ENCODE results near the gene C5orf15.
A peak's percentile ranks its signal among the peaks of the same experiment; 100 is the strongest.

The C5orf15 gene

DNA sequence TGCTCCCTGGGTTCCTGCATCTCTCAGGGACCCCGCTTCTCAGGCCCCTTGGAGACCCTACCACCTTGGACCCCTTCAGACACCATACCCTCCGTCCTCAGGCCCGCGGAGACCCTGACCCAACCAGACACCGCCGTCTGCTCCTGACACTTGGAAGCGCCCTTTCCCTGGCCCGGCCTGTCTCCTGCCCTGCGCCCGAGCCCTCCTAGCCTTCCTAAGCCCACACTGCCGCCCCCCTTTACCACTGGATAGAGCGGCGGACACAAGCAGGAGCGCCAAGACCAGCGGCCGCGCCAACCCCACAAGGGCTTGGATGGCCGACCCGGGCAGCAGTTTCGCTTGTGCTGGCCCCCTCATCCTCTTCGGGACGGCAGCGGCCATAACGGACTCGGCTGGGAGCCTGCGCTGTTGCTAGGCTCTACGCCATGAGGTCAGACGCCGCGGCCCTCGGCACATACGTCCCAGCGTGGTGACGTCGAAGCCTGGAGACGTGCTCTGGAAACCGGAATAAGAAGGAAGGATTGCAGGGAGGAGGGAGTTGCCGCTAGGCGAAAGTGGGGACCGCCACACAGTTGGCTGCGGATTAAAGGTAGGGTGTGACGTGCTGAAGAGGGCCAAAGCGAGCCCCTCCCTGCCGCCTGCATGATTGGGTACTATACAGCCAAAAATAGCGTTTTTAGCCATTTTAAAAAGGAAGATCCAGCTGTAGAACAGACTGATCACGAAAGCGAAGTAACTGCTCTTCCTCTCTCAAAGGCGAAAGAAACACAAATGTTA lies at the start of gene C5orf15:
C5orf15 (minus strand) TSS at position 422 of the 777 bp plus-strand sequence; CDS start at position 381, 41 bp downstream.
- DNase-seq = peak; percentile 71 to 98 (median 92)

DNA sequence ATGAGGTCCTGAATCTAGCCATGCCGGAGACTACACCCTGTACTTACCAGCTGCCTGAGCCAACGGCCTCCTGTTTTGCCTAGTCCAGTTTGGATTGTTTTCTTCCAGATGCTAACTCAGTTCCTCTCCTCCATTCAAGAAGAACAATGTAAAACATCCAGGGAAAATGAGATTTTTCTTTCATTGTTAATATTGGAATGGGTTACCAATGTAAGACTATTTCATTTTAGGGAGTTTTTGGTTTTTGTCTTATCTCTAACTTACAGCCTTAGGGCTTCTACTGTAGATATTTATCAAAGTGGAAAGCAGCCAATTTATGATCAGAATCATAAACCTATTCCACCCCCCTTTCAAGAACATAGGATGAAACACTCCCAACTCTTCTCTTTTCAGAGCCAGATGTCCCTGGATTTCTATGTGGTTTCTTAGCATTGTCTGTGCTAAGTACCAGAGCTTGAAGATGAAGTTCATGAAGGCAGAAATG lies 39.9 kb upstream of the C5orf15 start:
- DNase-seq = no peak

DNA sequence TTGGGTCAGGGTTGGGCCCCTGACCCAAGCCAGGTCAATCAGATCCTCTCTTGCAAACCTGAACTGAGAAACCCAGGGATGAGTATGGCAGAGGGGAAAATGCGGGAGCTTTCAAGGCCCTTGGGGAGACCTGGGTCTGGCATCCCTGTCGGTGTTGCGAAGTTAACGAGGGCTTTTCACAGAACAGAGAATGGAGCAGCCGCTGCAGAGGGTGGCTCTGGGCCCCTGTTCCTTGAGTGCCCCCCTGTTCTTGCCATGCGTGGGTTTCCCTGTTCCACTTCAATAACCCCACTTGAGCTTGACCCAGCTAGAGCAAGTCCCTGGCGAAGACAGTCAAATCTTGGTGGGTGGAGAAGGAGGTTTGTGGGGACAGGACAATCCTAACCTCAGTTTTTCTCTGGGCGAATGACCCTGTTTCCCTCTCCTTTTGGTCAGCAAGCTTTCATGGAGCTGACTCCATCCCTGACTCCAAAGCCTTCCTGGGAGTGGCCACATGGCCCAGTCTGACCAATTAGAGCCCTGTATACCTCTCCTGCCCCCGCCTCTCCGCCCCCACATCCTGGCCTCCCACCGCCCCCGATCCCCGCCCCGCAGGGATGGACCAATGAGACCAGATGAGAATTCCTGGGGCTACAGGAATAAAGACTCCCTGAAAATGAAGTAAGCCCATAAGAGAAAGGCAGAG lies 39.3 kb upstream of the C5orf15 start:
- DNase-seq = no peak

DNA sequence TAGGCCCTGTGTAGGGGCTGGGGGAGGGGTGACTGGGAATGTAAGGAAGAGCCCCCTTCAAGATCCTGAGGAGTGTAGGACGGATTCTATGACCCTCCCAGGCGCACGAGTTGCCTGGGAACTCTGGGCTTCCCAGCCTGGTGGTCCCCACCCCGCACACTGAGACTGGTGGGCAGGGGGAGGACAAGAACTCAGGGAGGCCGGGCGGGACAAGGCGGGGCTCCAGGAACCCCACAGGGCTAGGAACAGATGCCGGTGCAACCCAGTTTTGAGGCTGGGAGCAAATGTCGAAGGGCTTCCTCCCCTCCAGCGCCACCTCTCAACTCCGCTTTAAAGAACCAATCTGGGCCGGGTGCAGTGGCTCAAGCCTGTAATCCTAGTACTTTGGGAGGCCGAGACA lies 37.7 kb upstream of the C5orf15 start:
- no peak for DNase-seq

DNA sequence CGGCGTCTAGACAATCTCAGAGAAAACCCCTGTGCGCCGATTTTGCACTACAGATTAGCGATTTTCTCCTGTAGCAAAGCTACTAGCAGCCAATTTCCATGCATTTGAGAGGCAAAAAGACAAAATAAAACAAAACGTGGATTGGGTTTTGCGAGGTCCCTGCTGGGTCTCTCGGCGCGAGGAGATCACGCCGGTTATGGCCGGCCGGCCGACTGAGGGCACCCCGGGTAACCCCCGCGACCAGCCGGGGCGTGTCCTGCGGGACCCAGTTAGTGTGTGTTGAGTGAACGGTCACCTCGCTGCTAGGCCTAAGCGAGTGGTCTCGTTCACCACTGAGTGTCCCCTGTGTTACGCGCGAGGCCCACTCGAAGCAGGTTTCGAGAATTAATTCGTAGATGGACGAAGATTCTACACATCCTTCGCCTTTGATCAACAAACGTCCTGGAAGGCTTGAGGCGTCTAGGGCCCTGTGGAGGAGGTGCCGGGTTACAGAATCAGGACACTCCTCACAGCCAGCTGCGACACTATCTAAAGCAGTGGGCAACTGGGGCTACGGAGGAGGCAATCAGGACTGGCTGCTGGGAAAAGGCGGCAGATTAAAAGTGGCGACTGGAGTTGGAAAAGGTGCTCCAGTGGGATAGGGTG lies 37.1 kb upstream of the C5orf15 start:
- DNase-seq = peak in 15 of 56 donors; percentile 36 to 63 (median 50)

DNA sequence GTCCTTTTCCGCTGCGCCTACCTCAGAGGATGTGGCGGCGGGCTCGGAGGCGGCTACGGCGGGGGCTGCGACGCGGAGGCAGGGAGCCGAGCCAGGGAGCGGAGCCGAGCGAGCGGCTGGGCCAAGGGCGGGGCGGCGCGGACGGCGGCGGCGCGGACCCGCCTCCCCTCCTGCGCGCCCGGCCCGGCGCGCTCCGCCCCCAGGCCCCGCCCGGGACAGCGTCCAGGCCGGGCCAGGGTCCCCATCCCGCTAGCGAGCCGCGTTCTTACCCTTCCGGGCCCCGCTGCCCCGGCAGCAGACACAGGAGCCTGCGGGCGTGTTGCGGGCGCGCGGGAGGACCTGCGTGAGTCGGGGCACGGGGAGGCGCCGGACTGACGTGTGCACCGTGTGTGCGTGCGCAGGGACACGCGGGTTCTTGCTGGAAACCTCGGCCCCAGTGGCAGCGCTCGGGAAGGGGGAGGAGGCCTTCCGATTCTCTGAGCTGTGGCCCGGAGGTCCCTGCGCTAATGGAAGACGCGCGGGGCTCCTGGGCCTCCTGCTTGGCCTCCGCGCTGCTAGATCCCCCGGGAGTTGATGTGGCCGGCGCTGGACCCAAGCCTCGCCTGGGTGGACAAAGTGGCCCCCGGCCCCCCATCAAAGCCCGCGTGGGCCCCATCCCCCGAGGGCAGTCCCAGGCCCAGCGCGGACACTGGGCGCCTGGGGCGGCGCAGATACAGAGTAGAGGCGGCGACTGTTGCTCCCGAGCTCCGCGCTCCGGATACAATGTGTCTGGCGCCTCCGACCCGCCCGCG lies 36.4 kb upstream of the C5orf15 start, which contains the start of gene VDAC1:
VDAC1 (minus strand) TSS at position 350 of the 791 bp plus-strand sequence. CDS start 11,963 bp downstream, outside the sequence.
- DNase-seq = peak in 54 of 56 donors; percentile 37 to 91 (median 82)

DNA sequence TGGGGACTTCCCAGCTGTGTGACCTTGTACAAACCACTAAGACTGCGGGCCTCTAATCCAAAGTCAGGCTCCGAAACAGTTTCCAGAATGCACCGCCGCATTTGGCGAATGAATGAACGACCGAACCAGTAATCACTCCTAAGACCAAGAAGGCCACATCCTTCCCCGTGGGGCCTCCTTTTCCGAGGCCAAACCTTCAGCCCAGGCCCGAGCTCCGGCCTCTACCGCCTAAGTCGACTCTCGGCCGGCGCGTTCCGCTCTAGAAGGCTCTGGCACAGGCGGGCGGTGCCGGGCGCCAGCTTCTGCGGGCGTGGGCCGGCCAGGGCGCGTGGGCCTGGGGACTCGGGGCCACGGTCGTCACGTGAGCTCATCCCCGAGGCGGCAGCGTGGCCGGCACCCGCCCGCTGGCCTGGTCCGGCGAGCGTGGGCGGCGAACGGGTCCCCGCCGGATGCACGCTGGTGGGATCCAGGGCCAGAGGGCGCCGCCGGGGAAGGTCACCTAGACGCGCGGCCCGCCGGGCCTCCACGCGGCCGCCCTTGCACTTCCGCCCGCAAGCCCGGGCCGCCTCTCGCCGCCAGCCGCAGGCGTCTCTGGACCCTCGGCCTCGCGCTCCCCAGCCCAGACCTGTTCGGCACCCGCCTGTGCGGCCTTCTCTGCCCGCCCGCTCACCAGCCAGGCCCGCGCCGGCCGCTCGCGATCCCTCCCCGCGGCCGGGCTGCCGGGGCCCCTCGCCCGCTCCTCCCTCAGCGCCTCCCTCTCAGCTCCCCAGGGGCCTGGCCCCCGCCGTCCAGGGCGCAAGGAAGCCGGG lies 35.6 kb upstream of the C5orf15 start:
- DNase-seq = peak in 36 of 56 donors; percentile 17 to 77 (median 50)

DNA sequence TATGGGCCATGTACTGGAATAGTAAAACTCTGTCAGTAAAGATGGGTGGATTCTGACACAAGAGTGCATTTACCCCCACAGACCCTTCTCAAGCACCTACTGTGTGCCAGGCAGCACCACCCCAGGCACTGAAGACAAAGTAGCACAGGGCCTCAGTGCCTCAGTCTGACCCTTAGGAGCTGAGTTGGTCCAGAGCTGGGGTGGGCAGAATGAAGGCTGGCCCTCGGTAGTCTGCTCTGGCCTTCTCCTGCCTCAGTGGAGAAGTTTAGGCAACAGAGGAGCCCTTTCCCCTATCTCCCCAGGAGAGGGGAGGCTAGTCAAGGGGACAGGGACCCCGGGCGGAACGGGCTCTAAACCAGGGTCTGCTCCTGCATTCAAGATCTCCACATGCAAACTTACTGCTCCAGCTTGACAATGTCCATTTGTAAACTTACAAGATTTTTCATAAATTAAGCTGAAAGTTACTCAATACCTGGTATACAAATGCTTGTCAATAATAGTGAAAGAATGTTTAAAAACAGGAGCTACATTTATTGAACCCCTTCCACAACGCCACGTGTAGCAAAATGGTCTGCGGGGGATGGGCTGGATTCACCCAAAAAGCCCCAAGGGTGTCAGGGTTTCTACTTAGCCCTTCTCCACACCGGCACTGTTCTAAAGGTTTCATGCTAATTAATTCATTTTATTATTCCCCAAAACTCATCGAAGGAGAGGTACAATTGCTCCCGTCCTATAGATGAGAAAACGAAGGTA lies 34.8 kb upstream of the C5orf15 start:
- no peak for DNase-seq

DNA sequence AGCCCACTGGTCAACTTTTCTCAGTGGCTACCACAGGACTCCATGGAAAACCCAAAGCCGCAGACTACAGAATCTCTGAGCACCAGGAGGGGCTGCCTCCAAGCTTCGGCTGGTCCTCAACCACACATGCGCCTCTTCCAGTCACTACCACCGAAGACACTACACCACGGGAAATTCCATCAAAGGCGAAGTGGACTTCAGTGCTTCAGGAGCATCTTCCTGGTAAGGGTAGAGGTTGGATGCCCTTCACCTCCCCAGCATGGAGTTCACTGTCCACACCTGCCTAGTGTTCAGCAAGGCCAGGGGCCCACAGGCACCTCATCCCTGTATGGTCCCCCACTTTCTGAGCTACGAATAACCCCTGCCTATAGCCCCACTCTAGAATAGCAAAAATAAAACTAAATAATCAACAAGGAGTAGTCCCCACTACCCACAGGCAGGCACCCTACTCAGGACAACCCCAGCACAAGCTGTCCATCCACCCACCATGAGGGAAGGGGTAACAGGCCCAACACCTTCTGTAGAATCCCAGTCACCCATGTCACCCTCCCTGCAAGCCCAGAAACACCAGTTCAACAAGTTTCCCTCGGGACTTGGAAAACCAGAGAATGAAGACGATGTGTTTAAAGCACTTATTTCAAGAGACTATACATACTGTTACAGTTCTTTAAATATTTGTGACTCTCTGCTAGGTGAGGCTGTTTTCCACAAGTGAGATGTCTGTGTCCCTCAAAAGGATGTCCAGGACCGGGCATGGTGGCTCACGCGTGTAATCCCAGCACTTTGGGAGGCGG lies 33.7 kb upstream of the C5orf15 start:
- DNase-seq = no peak

DNA sequence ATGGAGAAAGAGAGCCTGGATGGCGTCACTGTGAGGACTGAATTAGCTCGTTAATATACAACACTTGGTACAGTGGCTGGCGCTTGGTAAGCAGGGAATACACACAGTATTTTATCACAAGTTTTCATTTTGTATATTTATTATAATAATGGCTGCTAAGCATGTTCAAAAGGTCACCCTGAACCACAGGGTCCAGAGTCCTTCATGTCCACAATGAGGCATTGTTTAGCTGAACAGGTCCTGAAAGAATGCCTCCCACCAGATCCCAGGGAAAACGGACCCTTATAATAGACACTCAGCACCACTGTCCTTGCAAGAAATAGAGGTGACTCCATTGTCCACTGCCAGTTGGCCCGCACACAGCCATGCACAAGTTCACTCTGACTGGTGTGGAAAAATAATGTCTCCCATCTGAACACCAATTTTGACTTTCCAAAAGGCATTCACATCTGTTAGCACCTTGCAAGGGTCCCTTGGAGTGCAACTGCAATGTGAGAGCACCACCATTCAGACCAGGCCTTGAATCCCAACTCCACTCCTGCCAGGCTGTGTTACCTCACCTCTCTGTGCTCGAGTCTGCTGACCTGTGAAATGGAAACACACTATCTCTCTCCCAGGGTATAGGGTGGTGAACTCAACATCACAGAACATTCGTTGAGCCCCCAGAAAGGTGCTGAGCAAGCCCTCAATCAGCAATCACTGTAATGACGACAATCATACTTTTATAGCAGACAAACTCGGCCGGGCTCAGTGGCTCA lies 32.5 kb upstream of the C5orf15 start:
- DNase-seq = no peak

DNA sequence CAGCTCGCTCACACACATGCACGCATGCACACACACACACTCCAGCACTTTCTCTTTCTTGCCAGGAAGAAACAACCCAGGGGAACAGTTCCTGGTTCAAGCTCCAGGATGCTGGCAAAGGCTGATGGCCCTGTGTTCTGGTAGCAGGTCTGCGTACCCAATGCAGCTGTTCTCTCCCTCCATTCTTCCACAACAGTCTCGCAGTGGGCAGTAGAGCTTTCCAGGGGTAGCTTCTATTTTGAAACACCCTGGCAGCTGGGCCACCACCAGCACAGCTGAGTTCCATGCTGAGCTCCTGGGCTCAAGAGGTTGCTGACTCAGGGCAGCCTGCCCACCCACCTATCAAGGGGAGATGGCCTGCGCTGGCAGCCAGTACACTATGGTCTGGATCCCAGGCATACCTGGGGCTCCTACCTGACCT lies 31.7 kb upstream of the C5orf15 start:
- no peak for DNase-seq

DNA sequence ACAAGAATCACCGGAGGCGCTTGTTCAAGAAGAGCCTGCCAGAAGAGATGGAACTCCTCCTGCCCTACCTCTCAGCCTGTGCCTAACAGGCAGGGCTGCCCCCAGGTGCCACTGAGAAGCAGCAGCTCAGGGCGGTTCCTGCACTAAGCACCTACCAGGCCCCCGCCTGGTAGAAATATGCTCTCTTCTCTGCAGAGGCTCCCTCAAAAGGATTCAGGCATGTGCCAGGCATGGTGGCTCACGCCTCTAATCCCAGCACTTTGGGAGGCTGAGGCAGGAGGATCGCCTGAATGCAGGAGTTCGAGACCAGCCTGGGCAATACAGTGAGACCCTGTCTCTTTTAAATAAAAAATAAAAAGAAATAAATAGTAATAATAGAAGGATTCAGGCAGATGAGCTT lies 30.4 kb upstream of the C5orf15 start:
- no peak for DNase-seq

DNA sequence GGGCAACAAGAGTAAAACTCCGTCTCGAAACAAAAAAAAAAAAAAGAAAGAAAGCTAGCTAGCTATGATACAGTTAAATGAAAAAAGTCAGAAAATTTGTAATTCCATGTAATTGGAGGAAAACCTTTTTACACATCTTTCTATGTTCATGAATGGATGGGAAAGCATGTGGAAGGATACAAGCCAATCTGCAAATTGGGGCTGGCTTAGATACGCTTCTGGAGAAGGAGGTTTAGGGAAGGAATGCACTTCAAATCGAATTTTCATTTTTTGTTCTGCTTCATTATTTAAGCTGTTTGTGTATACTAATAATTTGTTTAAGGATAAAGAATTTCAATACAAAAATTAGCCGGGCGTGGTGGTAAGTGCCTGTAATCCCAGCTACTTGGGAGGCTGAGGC lies 29.6 kb upstream of the C5orf15 start:
- DNase-seq = no peak

DNA sequence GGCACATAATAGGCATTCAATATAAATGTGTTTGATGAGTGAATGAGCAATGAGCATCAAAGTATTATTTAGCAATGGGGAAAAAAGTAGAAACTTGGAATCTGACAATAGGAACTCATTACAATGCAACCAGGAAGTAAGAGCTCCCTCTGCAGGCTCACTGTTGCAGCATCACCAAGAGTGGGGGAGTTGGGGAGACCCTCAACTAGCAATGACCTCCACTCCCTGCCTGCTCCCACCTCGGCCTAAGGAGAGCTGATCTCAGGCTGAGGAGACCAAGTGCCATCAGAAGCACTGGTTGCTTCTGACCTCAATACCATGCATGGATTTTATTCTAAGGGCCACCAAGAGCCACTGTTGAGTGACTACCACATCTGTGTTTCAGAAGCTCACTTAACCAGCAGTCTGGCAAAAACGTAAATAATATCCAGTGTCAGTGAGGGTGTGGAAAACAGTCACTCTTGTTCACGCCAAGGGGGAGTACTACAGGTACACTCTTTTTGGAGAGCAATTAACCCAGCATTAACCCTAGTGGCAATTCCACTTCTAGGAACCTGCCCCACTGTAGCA lies 28.3 kb upstream of the C5orf15 start:
- no peak for DNase-seq

DNA sequence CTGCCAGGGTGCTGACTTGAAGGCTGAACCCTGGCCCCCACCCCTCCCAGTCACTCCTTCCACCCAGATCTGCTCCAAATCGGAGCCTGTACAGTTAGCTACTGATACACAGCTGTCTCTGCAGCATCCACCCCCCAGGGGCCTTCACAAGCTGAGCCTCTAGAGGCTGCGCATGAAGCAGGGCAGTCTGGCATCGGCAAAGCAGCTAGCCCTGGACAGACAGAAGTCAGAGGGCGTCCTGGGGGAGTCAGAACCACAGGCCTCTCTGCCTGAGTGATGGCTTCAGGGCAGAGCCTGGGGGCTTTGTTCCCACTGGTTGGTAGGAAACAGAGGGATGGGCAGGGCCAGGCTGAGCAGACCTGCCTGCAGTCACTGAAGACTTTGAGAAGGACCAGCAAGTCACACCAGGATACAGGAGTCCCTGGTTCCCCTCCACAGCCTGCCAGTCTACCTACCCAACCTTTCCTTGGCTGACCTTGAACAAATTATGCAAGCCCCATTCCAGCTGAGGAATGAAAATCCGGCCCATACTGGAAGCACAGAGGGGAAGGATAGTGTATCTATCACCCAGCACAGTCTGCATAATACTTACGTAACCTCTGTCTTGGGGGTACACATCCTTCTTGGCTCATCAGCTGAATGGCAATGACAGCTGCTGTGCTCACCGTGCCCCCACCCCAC lies 27.6 kb upstream of the C5orf15 start:
- no peak for DNase-seq

DNA sequence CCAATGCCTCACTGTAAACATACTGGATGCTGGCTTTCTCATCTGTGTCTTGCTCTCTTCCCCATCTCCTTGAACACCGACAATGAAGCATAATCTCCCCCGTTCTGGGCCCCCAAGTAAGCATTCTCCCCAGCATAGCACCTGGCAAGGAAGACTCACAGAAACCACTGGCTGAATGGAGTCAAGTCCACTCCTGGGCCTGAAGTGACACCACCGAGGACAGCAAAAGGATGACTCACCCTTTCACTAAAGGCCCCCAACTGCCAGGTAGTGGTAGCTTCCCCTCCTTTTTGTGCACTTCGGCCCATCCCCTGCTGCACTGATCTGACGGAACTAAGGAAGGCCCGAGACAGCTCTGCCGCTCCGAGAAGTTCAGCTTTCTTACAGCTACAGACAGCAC lies 26.9 kb upstream of the C5orf15 start:
- DNase-seq = no peak

DNA sequence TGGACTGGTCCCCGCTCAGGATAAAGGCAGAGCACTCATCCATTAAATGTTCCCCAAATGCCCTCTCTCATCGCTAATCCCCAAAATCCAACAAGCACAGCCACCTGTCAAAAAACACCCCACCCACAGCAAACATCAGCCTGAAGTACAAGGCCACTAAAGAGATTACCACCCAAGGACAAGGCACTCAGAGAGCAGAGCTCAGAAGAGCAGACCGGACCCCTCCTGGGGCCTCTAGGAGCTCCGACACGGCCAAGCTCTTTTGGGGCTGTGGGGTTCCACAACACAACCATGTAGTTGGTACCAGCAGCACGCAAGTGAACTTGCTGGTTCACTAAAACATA lies 26.5 kb upstream of the C5orf15 start:
- no peak for DNase-seq
